Left colon (tissue), 2 donors: ENCODE results near the gene FKRP. TPM values are rescaled to one million over a fixed set of nuclear protein-coding genes. Genes with fewer than 3 reads are reported as not detected.

ENCODE experiments used
- ATAC-seq: fragments of 200-7000 bp; cut with Tn5 transposase; one replicate; pipeline ENCODE4 v1.9.1; 2020; ENCODE audit warnings: mild to moderate bottlenecking, moderate library complexity
- DNase-seq, 2 donors: peaks; one replicate each; pipeline ENCODE4 v3.0.0-alpha.2; 2020
- intact Hi-C, 2 donors: fragments of 100-400 bp; cut with DNase I in 1 of 2; cut with micrococcal nuclease in 1 of 2; formaldehyde crosslinking; loops; one replicate each; pipeline versions ENCODE4 v1.11.2 to v1.14.0; 2022; cut with DNase I, micrococcal nuclease
- total RNA-seq, 2 donors: library from RNA; stranded (reverse); fragmentation: NEBNext Ultra II Directional; extraction: Animal tissue kit (Norgen Biotek cat#: 25700); gene quantifications; one replicate each; pipeline ENCODE4 v1.2.1, GENCODE V29; 2021
- donor health status: DM: no; HTN: no; CAD: no.
- donor health status: DM: yes; HTN: yes; CAD: no.

FKRP gene
- total RNA-seq, 2 donors from 2014 or later, result 10.2 to 10.8 TPM

DNA sequence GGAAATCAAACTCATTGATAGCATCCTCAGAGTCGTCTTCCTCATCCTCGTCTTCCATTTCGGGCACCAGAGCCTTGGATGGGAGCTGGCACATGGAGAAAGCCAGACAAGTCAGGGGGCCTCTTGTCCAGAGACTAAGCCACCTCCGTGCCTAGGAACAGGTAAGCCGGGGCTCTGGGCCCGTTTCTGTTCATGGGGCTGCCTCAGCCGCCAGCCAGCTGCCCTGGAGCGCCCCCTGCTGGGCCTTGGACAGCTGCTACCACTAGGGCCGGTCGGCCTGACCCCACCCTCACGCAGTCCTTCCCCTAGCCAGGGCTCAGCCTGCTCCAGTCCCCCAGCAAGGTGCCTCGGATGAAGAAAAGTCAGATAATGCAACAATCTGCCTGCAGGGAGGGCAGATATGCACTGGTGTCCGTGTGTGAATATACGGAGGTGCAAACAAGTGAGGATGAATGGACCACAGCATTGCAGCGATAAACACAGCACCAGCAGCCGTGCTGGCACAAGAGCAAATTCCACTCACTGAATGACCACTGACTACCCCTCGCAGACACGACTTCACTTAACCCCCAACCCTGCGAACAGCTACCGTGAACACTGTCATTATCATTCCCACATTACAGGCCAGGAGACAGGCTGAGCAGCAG is 17.0 kb upstream of the FKRP start:
- ATAC-seq (peak; percentile 82), DNase-seq (peak; percentile 58 to 89)
- intact Hi-C loops, result no loop called here

DNA sequence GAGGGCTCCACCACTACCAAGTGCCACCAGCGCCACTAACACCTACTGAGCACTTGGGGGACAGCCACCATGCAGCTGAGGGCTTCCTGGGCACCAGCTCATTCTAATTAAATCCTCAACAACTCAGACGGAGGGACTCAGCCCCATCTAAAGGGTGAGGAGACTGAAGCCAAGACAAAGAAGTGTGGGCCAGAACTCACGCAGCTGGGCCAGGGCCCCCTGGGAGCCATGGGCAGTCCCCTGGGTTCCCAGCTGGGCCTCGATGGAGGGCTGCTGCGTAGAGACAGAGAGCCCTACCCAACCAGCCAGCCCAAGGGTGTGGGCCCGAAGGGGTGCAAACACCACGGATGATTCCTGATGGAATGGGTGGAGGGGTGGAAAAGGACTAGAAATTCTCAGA is 16.2 kb upstream of the FKRP start:
- DNase-seq, result no peak
- no peak for ATAC-seq
- intact Hi-C loops, result no loop called here

DNA sequence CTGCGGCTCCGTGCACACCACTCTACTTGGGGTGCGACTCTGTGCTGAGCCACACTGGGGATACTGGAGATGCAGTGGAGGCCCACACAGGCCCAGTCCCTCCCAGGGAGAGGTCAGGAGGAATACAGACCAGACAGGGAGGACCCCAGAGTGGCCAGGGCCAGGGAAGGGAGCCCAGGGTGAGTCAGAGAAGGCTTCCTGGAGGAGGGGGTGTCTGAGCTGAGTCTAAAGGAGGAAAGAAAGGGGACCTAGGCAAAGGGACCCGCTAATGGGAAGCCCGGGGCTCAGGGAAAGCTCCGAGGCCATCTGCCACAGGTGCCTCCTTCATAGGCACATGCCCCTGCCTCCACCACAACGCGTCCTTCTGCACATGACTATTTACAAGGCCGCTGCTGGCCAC is 15.7 kb upstream of the FKRP start:
- intact Hi-C loops, result no loop called here
- DNase-seq (no peak), ATAC-seq (no peak)

DNA sequence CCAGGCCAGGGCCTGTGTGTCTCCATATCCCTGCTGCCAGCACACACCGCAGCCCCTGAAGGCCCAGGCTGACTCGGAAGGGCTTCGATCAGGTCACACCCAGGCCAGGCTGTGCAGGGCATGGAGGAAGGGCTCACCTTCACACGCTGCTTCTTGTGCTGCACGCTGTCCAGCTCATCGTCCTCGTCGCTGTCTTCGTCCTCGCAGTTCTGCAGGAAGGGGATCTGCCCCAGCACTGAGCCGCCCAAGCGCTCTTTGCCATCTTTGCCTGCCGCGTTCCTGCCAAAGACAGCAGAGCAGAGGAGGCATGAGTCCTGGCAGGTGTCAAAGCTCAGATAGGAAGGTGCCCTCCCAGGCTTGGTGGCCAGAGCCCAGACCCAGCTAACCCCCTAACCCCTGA is 15.3 kb upstream of the FKRP start:
- ATAC-seq, result no peak
- DNase-seq, result no peak
- intact Hi-C loops, result no loop called here

DNA sequence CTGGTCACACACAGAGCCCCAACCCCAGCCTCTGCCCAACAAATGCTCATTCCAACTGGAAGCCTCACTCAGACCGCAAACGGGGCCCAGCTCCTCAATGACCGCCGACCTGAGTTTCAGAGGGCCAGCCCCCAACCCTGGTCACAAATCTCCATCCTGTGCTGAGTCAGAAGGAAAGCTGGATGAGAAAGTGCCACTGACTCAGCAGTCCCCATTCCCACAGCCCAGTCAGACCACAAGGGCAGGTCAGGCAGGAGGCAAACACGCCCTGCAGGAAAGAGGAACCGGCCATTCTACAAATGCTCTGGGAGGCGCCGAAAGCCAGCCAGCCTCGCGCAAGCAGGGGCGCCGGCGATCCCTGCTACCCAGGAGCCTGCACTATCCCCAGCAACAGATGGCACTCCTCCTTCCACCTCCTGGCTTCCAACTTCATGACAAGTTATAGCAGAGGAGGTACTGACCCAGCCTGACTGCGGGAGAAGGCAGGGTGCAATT is 14.8 kb upstream of the FKRP start:
- peak; percentile 22 for ATAC-seq
- intact Hi-C loops, result no loop called here
- no peak for DNase-seq

DNA sequence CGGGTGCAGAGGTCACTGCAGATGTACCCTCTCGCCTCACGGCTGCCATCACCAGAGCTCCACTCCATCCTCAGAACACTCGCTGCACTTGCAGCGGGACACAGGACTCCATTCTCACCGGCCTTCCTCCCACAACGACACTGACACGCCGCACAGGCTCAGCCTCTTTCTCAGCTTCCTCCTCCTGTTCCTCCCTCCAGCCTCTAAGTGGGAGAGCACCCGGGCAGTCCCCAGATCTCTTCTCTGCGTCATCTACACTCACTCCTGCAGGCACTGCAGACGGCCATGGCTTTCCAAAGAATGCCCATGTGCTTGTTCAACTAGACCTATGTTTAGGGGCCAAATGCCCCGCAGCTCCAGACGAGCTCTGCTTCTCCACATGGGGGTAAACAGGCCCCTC is 14.3 kb upstream of the FKRP start:
- DNase-seq, result no peak
- ATAC-seq, result no peak
- intact Hi-C loops, result no loop called here

DNA sequence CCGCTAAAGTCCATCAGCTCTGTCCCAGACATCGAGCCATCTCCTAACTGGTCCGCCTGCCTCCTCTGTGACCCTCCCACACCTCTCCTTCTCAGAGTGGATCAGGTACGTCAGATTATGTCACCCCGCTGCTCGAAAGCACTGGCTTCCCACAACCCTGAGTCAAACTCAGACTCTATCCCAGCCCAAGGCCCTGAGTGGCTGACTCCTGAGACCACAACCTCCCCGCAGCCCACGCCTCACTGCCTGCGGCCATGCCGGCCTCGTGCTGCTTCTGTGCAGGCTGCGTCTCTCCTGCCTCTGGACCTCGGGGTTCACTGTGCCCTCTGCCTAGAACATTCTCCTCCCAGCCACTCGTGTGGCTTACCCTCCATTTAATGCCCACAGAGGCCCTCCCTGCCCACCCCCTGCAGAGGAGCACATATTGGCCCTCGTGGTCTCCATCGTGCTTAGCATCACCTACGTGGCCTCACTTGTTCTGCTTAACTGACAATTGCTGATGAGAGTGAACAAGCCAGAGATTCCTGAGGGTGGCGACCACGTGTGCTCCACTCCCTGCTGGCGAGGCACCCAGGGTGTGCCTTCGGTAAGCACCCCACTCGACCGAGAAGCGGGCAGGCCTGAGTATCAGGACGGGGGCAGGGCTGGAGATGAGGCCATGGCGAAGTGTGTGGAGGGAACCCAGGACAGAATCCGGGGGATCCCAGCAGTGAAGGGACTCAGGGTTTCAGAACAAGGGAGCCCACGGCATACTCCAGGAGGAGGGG is 13.5 kb upstream of the FKRP start:
- ATAC-seq (no peak), DNase-seq (no peak)
- intact Hi-C loops, result no loop called here

DNA sequence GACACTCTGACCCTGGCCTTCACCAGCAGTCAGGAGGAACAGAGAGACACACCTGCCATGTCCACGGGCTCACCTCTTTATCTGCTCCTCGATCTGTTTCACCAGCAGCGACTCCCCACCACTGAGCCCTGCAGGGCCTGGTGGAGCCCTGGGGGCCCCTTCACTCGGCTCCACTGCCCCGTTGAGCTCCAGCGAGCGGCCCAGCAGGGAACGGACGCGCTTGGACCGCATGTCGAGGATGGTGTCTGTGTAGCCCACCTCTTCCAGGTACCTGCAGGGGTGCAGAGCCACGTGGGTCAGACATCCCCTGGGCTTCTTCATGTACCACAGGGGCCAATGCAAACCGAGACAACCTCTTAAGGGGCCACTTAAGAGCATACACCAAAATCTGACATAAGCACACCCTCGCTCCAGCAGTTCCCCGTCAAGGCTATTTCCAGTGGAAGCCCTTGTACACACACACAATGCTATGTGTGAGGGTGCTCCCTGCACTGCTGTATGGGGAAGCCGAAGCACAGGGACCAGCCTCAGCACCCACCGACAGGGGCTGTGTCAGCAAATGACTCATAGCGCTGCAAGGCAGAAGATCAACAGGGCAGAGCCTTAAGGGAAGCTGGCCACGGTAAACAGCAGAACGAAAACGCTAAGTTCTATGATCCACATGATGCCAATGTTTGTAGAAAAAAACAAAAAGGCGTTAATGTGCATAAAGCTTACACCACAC is 12.7 kb upstream of the FKRP start:
- ATAC-seq (no peak), DNase-seq (no peak)
- intact Hi-C loops, result no loop called here

DNA sequence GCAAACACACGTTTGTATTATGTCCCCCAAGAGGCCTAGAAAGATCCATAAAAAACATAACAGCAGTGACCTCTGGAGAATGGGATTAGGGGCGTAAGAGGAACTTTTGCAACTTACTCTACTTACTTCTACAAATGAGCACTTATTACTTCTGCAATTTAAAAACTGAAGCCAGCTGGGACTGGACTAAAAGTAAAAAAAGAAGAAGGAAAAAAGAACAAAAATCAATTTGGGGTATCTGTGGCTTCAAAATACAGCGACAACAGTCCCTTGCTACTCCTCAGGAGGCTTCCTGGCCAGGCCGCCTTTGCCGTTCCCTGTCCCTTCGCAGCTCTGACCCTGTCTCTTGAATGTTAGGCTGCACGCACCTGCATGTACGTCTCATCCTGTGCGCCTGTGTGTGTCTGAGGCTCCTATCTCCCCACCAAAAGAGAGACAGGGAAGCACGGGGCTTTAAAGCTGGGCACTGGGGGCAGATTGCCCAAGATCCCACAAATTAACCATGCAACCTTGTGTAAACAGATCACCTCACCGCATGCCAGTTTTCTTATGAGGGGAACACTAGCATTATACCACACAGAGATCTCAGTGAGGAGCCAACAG is 12.1 kb upstream of the FKRP start:
- no peak for ATAC-seq
- no peak for DNase-seq
- intact Hi-C loops, result no loop called here

DNA sequence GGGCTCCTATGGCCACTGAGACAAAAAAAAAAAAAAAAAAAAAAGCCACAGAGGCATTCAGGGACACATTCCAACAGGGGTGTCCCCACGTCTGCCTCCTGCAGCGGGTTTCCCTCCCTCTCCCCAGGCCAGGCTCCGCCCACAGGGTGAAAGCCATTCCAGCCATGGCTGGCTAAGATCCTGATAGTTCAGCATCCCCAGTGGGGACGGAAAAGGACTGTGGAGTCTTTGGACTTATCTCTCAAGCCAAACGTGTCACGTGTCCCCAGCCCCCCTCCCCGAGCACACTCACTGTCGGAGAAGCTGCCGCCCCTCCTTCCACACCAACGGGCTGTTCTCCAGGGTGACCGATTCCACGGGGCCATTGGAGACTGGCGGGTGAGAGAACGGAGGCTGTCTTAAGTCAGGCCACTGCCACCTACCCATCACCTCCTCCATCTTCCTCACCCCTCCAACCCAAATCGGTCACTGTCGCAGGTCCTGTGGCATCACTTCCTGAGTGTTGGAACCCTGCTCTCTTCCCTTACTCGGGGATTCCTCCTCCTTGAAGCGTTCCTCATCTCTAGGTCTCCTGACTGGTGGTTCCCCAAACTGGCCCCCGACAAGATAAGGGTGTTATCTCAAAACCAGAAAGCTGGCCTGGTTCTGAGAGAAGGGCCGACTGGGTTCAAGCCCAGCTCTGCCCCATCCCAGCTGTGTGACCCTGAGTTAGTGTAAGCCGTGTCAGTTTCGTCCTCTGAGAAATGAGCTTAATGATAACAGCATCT is 9.1 kb upstream of the FKRP start:
- no peak for ATAC-seq
- intact Hi-C loops, result no loop called here
- DNase-seq, result no peak

DNA sequence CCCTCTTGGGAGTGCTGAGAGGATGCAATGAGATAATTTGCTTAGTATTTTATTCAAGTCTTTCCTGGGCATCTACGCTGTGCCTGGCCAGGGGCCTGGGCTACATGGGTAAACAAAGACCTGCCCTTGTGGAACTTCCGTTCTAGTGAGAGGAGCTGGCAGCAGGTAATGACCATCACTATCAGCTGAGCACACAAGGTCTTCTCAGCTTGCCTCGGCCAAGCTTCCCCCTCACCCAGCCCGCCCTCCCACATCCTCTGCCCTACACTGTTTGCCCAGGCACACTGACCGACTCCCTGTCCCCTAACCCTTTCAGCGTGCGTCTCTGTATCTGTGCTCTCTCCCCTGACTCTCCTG is 8.6 kb upstream of the FKRP start:
- intact Hi-C loops, result no loop called here
- no peak for DNase-seq
- no peak for ATAC-seq

DNA sequence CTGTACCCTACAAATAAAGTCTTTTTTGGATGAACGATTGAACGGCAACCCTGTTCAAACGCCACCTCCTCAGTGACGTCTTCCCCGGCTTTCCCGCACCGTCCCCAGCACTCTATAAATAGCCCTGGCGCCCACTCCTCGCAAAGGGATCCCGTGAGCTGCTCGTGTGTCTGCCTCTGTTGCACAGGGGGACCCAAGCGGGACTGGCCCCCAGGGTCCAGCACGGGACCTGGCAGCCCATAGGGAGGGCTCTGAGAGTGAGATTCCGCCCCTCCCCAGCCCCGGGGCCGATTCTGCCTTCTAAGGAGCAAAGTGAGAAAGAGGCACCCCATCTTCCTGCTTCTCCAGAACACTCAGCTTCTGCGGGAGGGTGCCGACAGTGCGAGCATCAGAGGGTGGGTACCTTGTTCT is 8.1 kb upstream of the FKRP start:
- ATAC-seq (no peak), DNase-seq (no peak)
- intact Hi-C loops, result no loop called here

DNA sequence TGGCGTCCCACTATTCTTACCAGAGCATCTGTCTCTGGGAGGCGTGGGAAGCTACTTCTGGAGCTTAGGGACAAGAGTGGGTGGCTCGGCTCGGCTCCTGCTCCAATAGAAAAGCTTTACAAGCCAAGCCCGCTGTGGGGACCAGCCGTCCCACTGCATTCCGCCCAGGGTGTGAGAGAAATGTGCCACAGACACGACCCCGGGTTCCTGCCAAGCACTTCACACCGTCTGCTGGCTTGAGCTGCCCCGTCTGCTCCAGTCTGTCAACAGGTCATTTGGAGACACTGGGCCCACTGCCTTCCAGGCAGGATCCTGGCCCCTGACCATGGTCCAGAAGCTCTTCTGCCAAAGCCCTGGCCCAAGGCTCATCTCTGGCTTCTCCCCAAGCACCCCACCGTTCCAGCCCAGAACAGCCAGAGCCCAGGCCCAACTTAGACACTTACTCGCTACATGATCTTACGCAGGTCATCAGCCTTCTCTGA is 6.5 kb upstream of the FKRP start:
- ATAC-seq, result peak; percentile 8
- no peak for DNase-seq
- intact Hi-C loops, result no loop called here

DNA sequence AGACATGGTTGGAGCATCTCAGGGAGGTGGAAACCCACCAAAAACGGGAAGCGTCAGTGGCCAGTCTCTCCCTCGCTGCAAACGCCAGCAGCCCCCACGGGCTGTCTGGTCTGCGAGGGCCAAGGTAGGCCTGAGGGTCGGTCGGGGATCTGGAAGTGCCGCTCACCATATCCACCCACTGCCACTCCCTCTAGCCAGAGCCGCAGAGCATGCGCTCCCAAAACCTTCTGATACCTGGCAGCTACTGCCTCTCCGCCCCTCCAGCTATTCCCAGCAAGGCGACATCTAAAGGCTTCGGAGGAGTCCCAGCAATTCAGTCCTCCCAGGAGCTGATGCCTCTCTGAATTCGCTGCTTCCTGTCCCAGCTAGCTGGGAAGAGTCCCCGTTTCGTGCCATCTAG is 4.4 kb upstream of the FKRP start:
- no peak for DNase-seq
- ATAC-seq, result no peak
- intact Hi-C loops, result no loop called here

DNA sequence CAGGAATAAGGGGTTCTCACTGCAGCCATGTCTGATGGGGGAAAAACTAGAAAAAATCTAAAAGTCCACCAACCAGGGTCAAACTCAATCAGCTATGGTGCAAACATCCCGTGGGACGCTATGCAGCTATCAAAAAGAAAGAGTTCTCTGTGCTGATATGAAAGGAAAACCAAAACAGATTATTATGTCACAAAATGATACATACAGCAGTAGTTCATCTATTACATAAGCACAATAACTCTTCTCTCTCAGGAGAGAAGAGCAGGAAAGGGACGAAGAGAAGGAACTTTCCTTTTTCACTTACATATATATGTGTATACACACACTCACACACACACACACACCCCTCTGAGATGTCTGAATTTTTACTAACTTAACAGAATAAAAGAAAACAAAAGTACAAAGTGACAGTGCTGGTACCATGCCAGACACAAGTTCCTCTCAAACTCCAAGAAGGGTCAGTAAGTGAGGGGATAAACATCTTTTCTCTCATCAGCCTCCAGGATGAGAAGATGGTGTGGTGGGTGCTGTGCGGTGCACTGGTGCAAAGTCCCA is 2.9 kb upstream of the FKRP start:
- no peak for ATAC-seq
- intact Hi-C loops, result no loop called here
- no peak for DNase-seq

DNA sequence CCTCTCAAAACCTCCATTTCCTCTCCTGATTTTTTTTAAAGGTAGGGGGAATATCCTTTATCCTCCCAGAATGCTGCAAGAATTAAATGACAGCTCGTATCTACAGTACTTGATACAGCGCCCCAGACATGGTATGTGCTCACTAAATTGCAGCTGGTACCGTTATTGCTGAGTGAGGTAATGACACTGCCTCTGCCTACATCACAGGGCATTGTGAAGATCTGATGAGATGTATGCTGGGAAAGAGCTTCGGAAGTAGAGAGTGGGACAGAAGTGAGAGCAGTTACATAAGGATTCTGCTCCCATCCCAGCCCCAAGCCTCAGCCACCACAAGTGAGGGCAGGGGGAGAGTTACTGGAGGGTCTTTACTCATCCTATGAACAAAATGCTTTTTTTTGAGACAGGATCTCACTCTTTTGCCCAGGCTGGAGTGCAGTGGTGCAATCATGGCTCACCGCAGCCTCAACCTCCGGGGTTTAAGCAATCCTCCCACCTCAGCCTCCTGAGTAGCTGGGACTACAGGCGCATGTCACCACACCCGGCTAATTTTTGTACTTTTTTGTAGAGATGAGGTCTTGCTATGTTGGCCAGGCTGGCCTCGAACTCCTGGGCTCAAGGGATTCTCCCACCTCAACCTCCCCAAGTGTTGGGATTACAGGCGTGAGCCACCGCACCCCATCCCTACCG is 1.7 kb upstream of the FKRP start:
- intact Hi-C loops, result no loop called here
- DNase-seq, result no peak
- ATAC-seq, result no peak

DNA sequence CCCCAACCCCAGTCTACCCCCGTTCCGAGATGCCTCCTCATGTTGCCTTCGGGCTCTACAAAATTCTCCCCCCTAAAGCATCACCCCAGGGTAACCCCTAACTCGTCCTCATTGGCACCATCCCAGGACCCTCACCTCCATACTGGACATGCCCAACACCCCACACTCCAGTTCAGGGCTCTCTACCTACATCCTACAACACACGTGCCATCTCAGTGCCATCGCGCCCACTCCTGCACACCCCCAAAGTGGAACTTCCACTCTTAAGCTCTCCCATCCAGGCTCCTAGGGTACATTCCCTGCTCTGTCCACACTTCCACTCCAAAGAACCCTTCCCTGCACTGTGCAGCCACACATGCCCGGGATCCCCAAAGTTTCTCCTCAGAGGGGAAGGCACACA is 827 bp upstream of the FKRP start:
- ATAC-seq (peak; percentile 26), DNase-seq (no peak)
- intact Hi-C loops, result no loop called here
